ENCODE results near the gene CCNC.

Gene CCNC

DNA sequence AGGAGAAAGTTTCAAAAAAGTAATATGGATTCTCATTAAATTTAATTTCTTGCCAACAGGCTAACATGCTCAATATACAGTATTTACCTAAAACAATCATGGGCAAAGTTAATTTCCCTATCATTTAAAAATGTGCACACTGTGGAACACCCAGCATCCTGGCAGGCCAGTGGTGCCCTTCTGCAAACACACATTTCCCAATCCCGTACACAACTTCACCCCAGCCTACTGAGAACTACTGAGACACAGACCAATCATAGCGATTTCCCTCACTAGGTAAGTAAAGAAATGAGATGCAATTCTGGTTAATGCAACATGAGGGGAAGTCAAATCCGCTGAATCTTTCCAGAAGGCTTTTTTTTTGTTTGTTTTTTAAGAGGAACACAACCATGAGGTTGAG lies 60.8 kb downstream of the CCNC start:
- TF ChIP-seq, protein P1, sequence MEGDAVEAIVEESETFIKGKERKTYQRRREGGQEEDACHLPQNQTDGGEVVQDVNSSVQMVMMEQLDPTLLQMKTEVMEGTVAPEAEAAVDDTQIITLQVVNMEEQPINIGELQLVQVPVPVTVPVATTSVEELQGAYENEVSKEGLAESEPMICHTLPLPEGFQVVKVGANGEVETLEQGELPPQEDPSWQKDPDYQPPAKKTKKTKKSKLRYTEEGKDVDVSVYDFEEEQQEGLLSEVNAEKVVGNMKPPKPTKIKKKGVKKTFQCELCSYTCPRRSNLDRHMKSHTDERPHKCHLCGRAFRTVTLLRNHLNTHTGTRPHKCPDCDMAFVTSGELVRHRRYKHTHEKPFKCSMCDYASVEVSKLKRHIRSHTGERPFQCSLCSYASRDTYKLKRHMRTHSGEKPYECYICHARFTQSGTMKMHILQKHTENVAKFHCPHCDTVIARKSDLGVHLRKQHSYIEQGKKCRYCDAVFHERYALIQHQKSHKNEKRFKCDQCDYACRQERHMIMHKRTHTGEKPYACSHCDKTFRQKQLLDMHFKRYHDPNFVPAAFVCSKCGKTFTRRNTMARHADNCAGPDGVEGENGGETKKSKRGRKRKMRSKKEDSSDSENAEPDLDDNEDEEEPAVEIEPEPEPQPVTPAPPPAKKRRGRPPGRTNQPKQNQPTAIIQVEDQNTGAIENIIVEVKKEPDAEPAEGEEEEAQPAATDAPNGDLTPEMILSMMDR (IDR thresholded peaks at IDR 0.05) = no peak
- Histone ChIP-seq H3K27me3 (peaks cover under 1% of the 10 kb centered on the region), H3K27ac (no peak overlapping the region), H3K4me1 (ENCODE audit: control insufficient read depth in 1 of 2, insufficient read depth in 1 of 2, low read depth in 1 of 2, low read length in 1 of 2) (no peaks in the 10 kb centered on the region), H3K36me3 (no peaks in the 10 kb centered on the region), H3K4me3 (ENCODE audit: low read depth in 1 of 2, low read length in 1 of 2) (no peak overlapping the region), H3K9me3 (no peaks in the 10 kb centered on the region)

DNA sequence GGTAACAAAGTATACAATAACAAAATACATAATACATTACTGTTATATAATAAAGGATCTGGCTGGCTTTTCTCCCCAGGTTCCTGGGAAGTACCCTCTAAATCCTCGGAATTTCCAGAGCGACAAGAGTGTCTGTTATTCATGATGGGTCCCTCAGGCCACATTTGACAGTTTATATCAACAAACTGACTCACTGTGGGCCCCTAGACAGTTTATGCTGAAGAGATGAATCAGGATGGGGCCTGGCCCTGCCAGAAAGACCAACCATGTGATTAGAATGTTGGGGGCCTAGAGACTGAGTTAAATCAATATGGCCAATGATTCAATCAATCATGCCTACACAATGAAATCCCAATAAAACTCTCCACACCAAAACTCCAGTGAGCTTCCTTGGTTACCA lies 66.7 kb downstream of the CCNC start:
- Histone ChIP-seq H3K27ac (no peak overlapping the region), H3K36me3 (no peaks in the 10 kb centered on the region), H3K9me3 (no peaks in the 10 kb centered on the region), H3K4me1 (ENCODE audit: control insufficient read depth in 1 of 2, insufficient read depth in 1 of 2, low read depth in 1 of 2, low read length in 1 of 2) (no peaks in the 10 kb centered on the region), H3K27me3 (no peaks in the 10 kb centered on the region), H3K4me3 (ENCODE audit: low read depth in 1 of 2, low read length in 1 of 2) (no peak overlapping the region)
- TF ChIP-seq, protein P1 (IDR thresholded peaks at IDR 0.05) = no peak

DNA sequence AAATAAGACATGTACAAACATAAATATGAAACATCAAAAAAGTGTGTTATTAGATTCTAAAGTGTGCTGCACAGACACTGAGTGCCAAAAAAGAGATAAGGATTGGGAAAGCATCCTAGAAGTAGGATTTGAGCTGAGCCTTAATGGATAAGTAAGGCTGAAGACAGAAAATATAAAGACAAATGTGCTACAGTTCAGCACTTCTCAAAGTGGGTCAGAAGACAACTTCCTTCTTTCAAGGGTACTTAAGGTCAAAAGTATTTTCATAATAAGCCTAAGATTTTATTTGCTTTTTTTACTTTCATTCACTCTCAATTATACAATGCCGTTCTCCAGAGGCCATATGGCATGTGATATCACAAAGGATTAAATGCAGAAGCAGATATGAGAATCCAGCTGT lies 70.0 kb downstream of the CCNC start:
- no peaks in the 10 kb centered on the region for H3K36me3 ChIP-seq

DNA sequence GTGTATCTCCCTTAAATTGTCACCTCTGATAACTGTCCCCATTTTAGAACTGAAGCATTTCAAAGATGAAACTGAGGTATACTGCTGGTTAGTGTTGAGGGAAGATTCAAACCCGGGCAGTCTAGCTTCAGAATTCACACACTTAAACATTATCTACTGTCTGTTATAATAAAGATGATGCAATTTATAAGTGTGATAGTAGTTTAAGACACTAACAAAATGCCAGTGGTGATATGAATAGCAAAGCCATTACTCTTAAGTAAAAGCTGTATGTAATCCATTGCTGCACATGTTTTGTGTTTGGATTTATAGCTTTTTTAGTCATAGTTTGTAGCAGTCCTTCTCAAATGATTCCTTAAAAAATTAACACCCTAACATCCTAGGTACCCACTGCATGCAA lies 73.0 kb downstream of the CCNC start:
- TF ChIP-seq, protein P1 (IDR thresholded peaks at IDR 0.05) = no peak
- Histone ChIP-seq H3K4me1 (ENCODE audit: control insufficient read depth in 1 of 2, insufficient read depth in 1 of 2, low read depth in 1 of 2, low read length in 1 of 2) (no peaks in the 10 kb centered on the region), H3K4me3 (ENCODE audit: low read depth in 1 of 2, low read length in 1 of 2) (no peak overlapping the region), H3K27me3 (no peaks in the 10 kb centered on the region), H3K9me3 (no peaks in the 10 kb centered on the region), H3K36me3 (no peaks in the 10 kb centered on the region), H3K27ac (no peak overlapping the region)

More for the DNA sequence above, 70.0 kb downstream of the CCNC start:
- Histone ChIP-seq H3K27ac (no peak overlapping the region), H3K4me3 (ENCODE audit: low read depth in 1 of 2, low read length in 1 of 2) (no peak overlapping the region), H3K27me3 (no peaks in the 10 kb centered on the region), H3K9me3 (no peaks in the 10 kb centered on the region), H3K4me1 (ENCODE audit: control insufficient read depth in 1 of 2, insufficient read depth in 1 of 2, low read depth in 1 of 2, low read length in 1 of 2) (no peaks in the 10 kb centered on the region)
- TF ChIP-seq, protein P1 (IDR thresholded peaks at IDR 0.05) = no peak

All from neutrophil (primary cell).